HepG2 (cell line): ENCODE data around the gene GRAMD4.

Source experiments
- CTCF ChIP-seq: sonication (generic); formaldehyde crosslinking; IDR thresholded peaks from 2 replicates; pipeline ENCODE4 v1.5.0; 2020; ENCODE audit warnings: mild to moderate bottlenecking, missing genetic modification reagents, moderate library complexity
- KLF15 ChIP-seq: sonication (generic); formaldehyde crosslinking; IDR thresholded peaks from 2 replicates; pipeline ENCODE4 v1.8.1; 2023; ENCODE audit warnings: borderline replicate concordance, mild to moderate bottlenecking, inconsistent platforms, missing genetic modification reagents, mixed read lengths
- ZNF232 ChIP-seq: sonication (generic); formaldehyde crosslinking; IDR thresholded peaks from 2 replicates; pipeline ENCODE4 v1.4.0; 2020; ENCODE audit warnings: missing genetic modification reagents, borderline replicate concordance

GRCh38 chr22:46676881-46677280, 56.7 kb downstream of the GRAMD4 start:
- TF ChIP-seq KLF15 (CRISPR knock-in tag) (no peak), ZNF232 (CRISPR knock-in tag) (no peak), CTCF (CRISPR knock-in tag) (no peak)
